HG02870 (cell line): Measurements from ENCODE around the gene ZMAT2.
"Not testable (repeated sequence)": the region's sequence is repeated elsewhere in the genome, so short reads cannot be mapped to it uniquely, and the experiment has no call there.

Experiments used
- ATAC-seq: cut with Tn5 transposase; IDR thresholded peaks from one replicate; pipeline ENCODE4 v1.9.1; 2021; ENCODE audit warnings: mild to moderate bottlenecking, moderate library complexity; ENCODE audit not compliant: unreplicated experiment

Gene ZMAT2

GRCh38 chr5:140707812-140708211 lies 7.6 kb downstream of the ZMAT2 start:
- no peak for ATAC-seq

GRCh38 chr5:140708787-140709186 lies 8.5 kb downstream of the ZMAT2 start:
- ATAC-seq, result not testable (repeated sequence)

GRCh38 chr5:140710899-140711552 lies 10.8 kb downstream of the ZMAT2 start:
- peak; percentile 91 for ATAC-seq

GRCh38 chr5:140711794-140712193 lies 11.5 kb downstream of the ZMAT2 start:
- no peak for ATAC-seq

- no peak for ATAC-seq
Measured at GRCh38 chr5:140713562-140714094, 13.4 kb downstream of the ZMAT2 start.

- ATAC-seq, result not testable (repeated sequence)
Measured at GRCh38 chr5:140716238-140716637, 16.0 kb downstream of the ZMAT2 start.

GRCh38 chr5:140718266-140718592 lies 18.0 kb downstream of the ZMAT2 start:
- ATAC-seq, result no peak

- not testable (repeated sequence) for ATAC-seq
Measured at GRCh38 chr5:140720738-140721137, 20.5 kb downstream of the ZMAT2 start.

- not testable (repeated sequence) for ATAC-seq
Measured at GRCh38 chr5:140721395-140721794, 21.1 kb downstream of the ZMAT2 start.

- peak; percentile 97 for ATAC-seq
Measured at GRCh38 chr5:140725799-140726471, 25.7 kb downstream of the ZMAT2 start.

- ATAC-seq, result no peak
Measured at GRCh38 chr5:140733098-140733497, 32.9 kb downstream of the ZMAT2 start.

GRCh38 chr5:140734354-140734753 lies 34.1 kb downstream of the ZMAT2 start:
- ATAC-seq, result no peak

GRCh38 chr5:140737486-140737885 lies 37.2 kb downstream of the ZMAT2 start:
- no peak for ATAC-seq

GRCh38 chr5:140741967-140742366 lies 41.7 kb downstream of the ZMAT2 start:
- ATAC-seq, result no peak

GRCh38 chr5:140753561-140753960 lies 53.3 kb downstream of the ZMAT2 start:
- no peak for ATAC-seq
